H9 (cell line): ENCODE data around the gene SATB1. TPM values are rescaled to one million over a fixed set of nuclear protein-coding genes. Genes with fewer than 3 reads are reported as not detected.

Experiments used
- DNase-seq: peaks from one replicate; pipeline ENCODE4 v3.0.0-alpha.2; 2017
- H2AFZ ChIP-seq: one replicate; pipeline ENCODE4 v1.6.1; 2013; ENCODE audit warnings: mild to moderate bottlenecking, low read length, control low read depth, moderate library complexity
- H2AK5ac ChIP-seq: 2 replicates; pipeline ENCODE4 v1.6.1; 2013; ENCODE audit warnings: low read length, control low read depth, mixed read lengths; ENCODE audit not compliant: insufficient read length
- H2BK120ac ChIP-seq: one replicate; pipeline ENCODE4 v1.6.1; 2013; ENCODE audit warnings: low read depth, mild to moderate bottlenecking, low read length, control low read depth, inconsistent platforms; ENCODE audit not compliant: poor library complexity, severe bottlenecking
- H2BK12ac ChIP-seq: 2 replicates; pipeline ENCODE4 v1.6.1; 2013; ENCODE audit warnings: low read length, control low read depth, mixed read lengths, low read depth; ENCODE audit not compliant: insufficient read length
- H2BK15ac ChIP-seq: 2 replicates; pipeline ENCODE4 v1.6.1; 2013; ENCODE audit warnings: low read depth, low read length, control low read depth
- H2BK20ac ChIP-seq: one replicate; pipeline ENCODE4 v1.6.1; 2013; ENCODE audit warnings: low read depth, mild to moderate bottlenecking, low read length, control low read depth, inconsistent platforms; ENCODE audit not compliant: poor library complexity, severe bottlenecking
- H2BK5ac ChIP-seq: 2 replicates; pipeline ENCODE4 v1.6.1; 2013; ENCODE audit warnings: low read length, control low read depth, mixed read lengths; ENCODE audit not compliant: insufficient read length
- H3K14ac ChIP-seq: 2 replicates; pipeline ENCODE4 v1.6.1; 2013; ENCODE audit warnings: low read length, control low read depth; ENCODE audit not compliant: insufficient read depth
- H3K18ac ChIP-seq: 2 replicates; pipeline ENCODE4 v1.6.1; 2013; ENCODE audit warnings: low read depth, mild to moderate bottlenecking, mixed read lengths, low read length, control low read depth; ENCODE audit not compliant: insufficient read length
- H3K23ac ChIP-seq: 2 replicates; pipeline ENCODE4 v1.6.1; 2013; ENCODE audit warnings: low read length, control low read depth, mixed read lengths, low read depth; ENCODE audit not compliant: insufficient read length
- H3K23me2 ChIP-seq: 2 replicates; pipeline ENCODE4 v1.6.1; 2013; ENCODE audit warnings: low read depth, mild to moderate bottlenecking, mixed read lengths, low read length, control low read depth; ENCODE audit not compliant: insufficient read length, poor library complexity, severe bottlenecking
- H3K27ac ChIP-seq: 2 replicates; pipeline ENCODE4 v1.5.1; 2013; ENCODE audit warnings: low read length, control low read depth, mixed read lengths, low read depth; ENCODE audit not compliant: insufficient read length
- H3K27me3 ChIP-seq: 2 replicates; pipeline ENCODE4 v1.6.1; 2013; ENCODE audit warnings: low read length, control low read depth, inconsistent platforms; ENCODE audit not compliant: insufficient read depth
- H3K4ac ChIP-seq: 2 replicates; pipeline ENCODE4 v1.6.1; 2013; ENCODE audit warnings: low read depth, mild to moderate bottlenecking, control low read depth, inconsistent platforms, low read length, moderate library complexity
- H3K4me1 ChIP-seq: 2 replicates; pipeline ENCODE4 v1.6.1; 2013; ENCODE audit warnings: low read length, control low read depth, inconsistent platforms; ENCODE audit not compliant: insufficient read depth
- H3K4me2 ChIP-seq: 2 replicates; pipeline ENCODE4 v1.6.1; 2013; ENCODE audit warnings: low read length, control low read depth, mixed read lengths; ENCODE audit not compliant: insufficient read length, insufficient read depth
- H3K56ac ChIP-seq: 2 replicates; pipeline ENCODE4 v1.6.1; 2013; ENCODE audit warnings: low read depth, mild to moderate bottlenecking, mixed read lengths, low read length, control low read depth; ENCODE audit not compliant: insufficient read length
- H3K79me1 ChIP-seq: 2 replicates; pipeline ENCODE4 v1.6.1; 2013; ENCODE audit warnings: low read depth, mild to moderate bottlenecking, moderate library complexity, low read length, control low read depth, inconsistent platforms; ENCODE audit not compliant: insufficient read depth, poor library complexity, severe bottlenecking
- H3K79me2 ChIP-seq: 2 replicates; pipeline ENCODE4 v1.6.1; 2013; ENCODE audit warnings: low read length, control low read depth, inconsistent platforms; ENCODE audit not compliant: insufficient read depth
- H3K9ac ChIP-seq: 2 replicates; pipeline ENCODE4 v1.6.1; 2013; ENCODE audit warnings: low read length, control low read depth, mixed read lengths; ENCODE audit not compliant: insufficient read length; ENCODE audit errors: extremely low read depth
- H3K9me3 ChIP-seq: one replicate; pipeline ENCODE4 v1.6.1; 2013; ENCODE audit warnings: low read depth, low read length, inconsistent platforms; ENCODE audit not compliant: control insufficient read depth
- H3T11ph ChIP-seq: one replicate; pipeline ENCODE4 v1.6.1; 2013; ENCODE audit warnings: mild to moderate bottlenecking, low read length, control low read depth, inconsistent platforms
- H4K20me1 ChIP-seq: one replicate; pipeline ENCODE4 v1.6.1; 2013; ENCODE audit not compliant: control insufficient read depth, insufficient read length, insufficient read depth
- H4K5ac ChIP-seq: 2 replicates; pipeline ENCODE4 v1.6.1; 2013; ENCODE audit warnings: low read depth, mild to moderate bottlenecking, mixed read lengths, low read length, control low read depth; ENCODE audit not compliant: insufficient read length
- H4K8ac ChIP-seq: replicated peaks from 2 replicates; pipeline ENCODE4 v1.6.1; 2013; ENCODE audit warnings: low read length, control low read depth, mixed read lengths, low read depth; ENCODE audit not compliant: insufficient read length
- H4K91ac ChIP-seq: 2 replicates; pipeline ENCODE4 v1.6.1; 2013; ENCODE audit warnings: low read depth, mild to moderate bottlenecking, moderate library complexity, mixed read lengths, low read length, control low read depth; ENCODE audit not compliant: insufficient read length
- H3K27ac Mint-ChIP-seq, 3 experiments: 2 replicates in 2 of 3; 3 replicates in 1 of 3; pipeline ENCODE4 v1.8.0; 2020 to 2021; ENCODE audit warnings: mixed read lengths in 3 of 3, mild to moderate bottlenecking in 1 of 3, moderate library complexity in 1 of 3
- H3K27me3 Mint-ChIP-seq: 2 replicates; pipeline ENCODE4 v1.8.0; 2021; ENCODE audit warnings: low read depth, mild to moderate bottlenecking, moderate library complexity, mixed read lengths
- H3K36me3 Mint-ChIP-seq, 3 experiments: 2 replicates in 2 of 3; 3 replicates in 1 of 3; pipeline ENCODE4 v1.8.0; 2020 to 2021; ENCODE audit warnings: low read depth in 3 of 3, mixed read lengths in 3 of 3; ENCODE audit not compliant: insufficient read depth in 1 of 3
- H3K4me1 Mint-ChIP-seq, 2 experiments: 2 replicates each; pipeline ENCODE4 v1.8.0; 2020; ENCODE audit warnings: mixed read lengths in 2 of 2
- H3K4me3 Mint-ChIP-seq, 2 experiments: 2 replicates in 1 of 2; 3 replicates in 1 of 2; pipeline ENCODE4 v1.8.0; 2020 to 2021; ENCODE audit warnings: mild to moderate bottlenecking in 2 of 2, mixed read lengths in 2 of 2, moderate library complexity in 1 of 2
- H3K9me3 Mint-ChIP-seq, 2 experiments: 2 replicates in 1 of 2; 3 replicates in 1 of 2; pipeline ENCODE4 v1.8.0; 2020; ENCODE audit warnings: mild to moderate bottlenecking in 2 of 2, mixed read lengths in 2 of 2, moderate library complexity in 1 of 2
- WGBS: extraction: QIAGEN DNeasy Blood & Tissue Kit; methylation state at CpG from one replicate; pipeline ENCODE4 v1.1.7; 2013; ENCODE audit warnings: missing lambda C conversion rate, low lambda C conversion rate, mixed read lengths; ENCODE audit not compliant: insufficient read length; ENCODE audit errors: extremely low coverage; 5-methylcytosine and 5-hydroxymethylcytosine counted together
- total RNA-seq: library from RNA; stranded (reverse); gene quantifications from 2 replicates; pipeline ENCODE4 v1.2.1, GENCODE V29; 2021
- TF ChIP-seq, protein P1 (sequence below): fragments of 200-600 bp; sonication (generic); conservative IDR thresholded peaks from 3 replicates; pipeline ENCODE4 v1.8.0; 2021; ENCODE audit warnings: antibody characterized with exemption, mild to moderate bottlenecking

SATB1 gene
- total RNA-seq, 1 experiment from 2014 or later = 30.7 TPM

DNA sequence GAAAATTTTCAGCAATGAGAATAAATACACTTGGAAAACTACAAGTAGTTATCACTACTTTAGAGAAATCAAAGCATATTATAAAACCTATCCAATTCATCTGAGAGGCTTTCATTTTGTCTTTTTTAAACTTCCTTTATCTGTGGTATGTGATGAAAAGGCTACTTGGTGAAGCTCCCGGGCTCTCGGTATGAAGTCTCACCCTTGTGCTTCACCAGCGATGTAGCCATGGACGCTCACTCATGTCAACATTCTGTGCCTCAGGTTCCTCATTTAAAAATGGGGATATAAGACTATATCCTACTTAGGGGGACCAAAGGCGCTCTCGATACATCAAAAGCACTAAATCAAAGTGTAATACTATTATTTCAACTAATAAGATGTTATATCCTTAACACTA, 14.9 kb downstream of the SATB1 start:
- H3K36me3 Mint-ChIP-seq = peaks cover 0 to 7% (median 7%) of the 10 kb centered on the region in 3 experiments; a peak in 3 of 7 replicates
- H3K4me1 Mint-ChIP-seq = peaks cover 12% of the 10 kb centered on the region in 2 experiments
- no peaks in the 10 kb centered on the region for H3K79me2 ChIP-seq
- no peak overlapping the region for H2BK120ac ChIP-seq
- H3T11ph ChIP-seq = no peak overlapping the region
- no peak overlapping the region for H2AFZ ChIP-seq
- no peak overlapping the region for H2AK5ac ChIP-seq
- DNase-seq = no peak
- no peak overlapping the region for H3K14ac ChIP-seq
- no peak overlapping the region for H4K91ac ChIP-seq
- H4K8ac ChIP-seq = no peak overlapping the region
- no peaks in the 10 kb centered on the region for H3K23me2 ChIP-seq
- no peaks in the 10 kb centered on the region for H4K20me1 ChIP-seq
- no peaks in the 10 kb centered on the region for H3K27me3 Mint-ChIP-seq
- H3K9me3 ChIP-seq = no peaks in the 10 kb centered on the region
- H3K27me3 ChIP-seq = no peaks in the 10 kb centered on the region
- no peak overlapping the region for H3K4me2 ChIP-seq
- no peak overlapping the region for H3K27ac Mint-ChIP-seq
- no peak overlapping the region for H2BK15ac ChIP-seq
- H3K18ac ChIP-seq = no peak overlapping the region
- no peak overlapping the region for H2BK20ac ChIP-seq
- no peaks in the 10 kb centered on the region for H3K9me3 Mint-ChIP-seq
- H2BK5ac ChIP-seq = no peak overlapping the region
- no peak overlapping the region for H4K5ac ChIP-seq
- no peak overlapping the region for H3K4ac ChIP-seq
- no peak overlapping the region for H2BK12ac ChIP-seq
- H3K23ac ChIP-seq = no peak overlapping the region
- H3K79me1 ChIP-seq = no peaks in the 10 kb centered on the region
- no peak overlapping the region for H3K9ac ChIP-seq
- H3K4me1 ChIP-seq = peaks cover 2% of the 10 kb centered on the region; the same call in 1 of the 2 replicates
- WGBS = no CpG with 5 or more reads among the region's 6 CpGs
- TF ChIP-seq, protein P1, sequence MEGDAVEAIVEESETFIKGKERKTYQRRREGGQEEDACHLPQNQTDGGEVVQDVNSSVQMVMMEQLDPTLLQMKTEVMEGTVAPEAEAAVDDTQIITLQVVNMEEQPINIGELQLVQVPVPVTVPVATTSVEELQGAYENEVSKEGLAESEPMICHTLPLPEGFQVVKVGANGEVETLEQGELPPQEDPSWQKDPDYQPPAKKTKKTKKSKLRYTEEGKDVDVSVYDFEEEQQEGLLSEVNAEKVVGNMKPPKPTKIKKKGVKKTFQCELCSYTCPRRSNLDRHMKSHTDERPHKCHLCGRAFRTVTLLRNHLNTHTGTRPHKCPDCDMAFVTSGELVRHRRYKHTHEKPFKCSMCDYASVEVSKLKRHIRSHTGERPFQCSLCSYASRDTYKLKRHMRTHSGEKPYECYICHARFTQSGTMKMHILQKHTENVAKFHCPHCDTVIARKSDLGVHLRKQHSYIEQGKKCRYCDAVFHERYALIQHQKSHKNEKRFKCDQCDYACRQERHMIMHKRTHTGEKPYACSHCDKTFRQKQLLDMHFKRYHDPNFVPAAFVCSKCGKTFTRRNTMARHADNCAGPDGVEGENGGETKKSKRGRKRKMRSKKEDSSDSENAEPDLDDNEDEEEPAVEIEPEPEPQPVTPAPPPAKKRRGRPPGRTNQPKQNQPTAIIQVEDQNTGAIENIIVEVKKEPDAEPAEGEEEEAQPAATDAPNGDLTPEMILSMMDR = no peak
- no peak overlapping the region for H3K4me3 Mint-ChIP-seq
- no peak overlapping the region for H3K56ac ChIP-seq
- H3K27ac ChIP-seq = no peak overlapping the region
